ENCODE results near the gene PKIB.

DNA sequence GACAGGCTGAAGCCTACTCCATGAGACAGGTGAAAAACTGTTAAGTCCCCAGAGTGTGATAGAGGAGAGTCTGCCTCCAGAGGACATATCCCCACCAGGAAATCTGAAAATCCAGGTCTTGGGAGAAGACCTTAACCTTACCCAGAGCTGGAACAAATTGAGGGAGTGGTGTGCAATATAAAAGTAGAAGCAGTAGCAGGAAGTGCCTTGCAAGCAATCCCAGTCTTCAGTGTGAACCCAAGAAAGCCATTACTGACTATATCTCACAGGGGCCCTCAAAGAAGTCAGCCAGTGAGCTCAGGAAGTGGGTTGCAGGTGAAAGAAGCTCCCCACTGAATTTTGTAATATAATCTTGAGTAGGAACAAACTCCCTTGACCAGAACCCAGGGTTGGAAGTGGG, 41.9 kb upstream of the PKIB start:
- TF ChIP-seq, protein P1, sequence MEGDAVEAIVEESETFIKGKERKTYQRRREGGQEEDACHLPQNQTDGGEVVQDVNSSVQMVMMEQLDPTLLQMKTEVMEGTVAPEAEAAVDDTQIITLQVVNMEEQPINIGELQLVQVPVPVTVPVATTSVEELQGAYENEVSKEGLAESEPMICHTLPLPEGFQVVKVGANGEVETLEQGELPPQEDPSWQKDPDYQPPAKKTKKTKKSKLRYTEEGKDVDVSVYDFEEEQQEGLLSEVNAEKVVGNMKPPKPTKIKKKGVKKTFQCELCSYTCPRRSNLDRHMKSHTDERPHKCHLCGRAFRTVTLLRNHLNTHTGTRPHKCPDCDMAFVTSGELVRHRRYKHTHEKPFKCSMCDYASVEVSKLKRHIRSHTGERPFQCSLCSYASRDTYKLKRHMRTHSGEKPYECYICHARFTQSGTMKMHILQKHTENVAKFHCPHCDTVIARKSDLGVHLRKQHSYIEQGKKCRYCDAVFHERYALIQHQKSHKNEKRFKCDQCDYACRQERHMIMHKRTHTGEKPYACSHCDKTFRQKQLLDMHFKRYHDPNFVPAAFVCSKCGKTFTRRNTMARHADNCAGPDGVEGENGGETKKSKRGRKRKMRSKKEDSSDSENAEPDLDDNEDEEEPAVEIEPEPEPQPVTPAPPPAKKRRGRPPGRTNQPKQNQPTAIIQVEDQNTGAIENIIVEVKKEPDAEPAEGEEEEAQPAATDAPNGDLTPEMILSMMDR (IDR thresholded peaks at IDR 0.05; ENCODE audit: borderline replicate concordance, extremely low read depth, low read length, poor library complexity, severe bottlenecking), result no peak
- no peak for TF ChIP-seq EZH2 (IDR thresholded peaks at IDR 0.05; ENCODE audit: borderline replicate concordance, low read depth, low read length, severe bottlenecking)

All from DND-41 (cell line).